Measurements from ENCODE around the gene LUC7L2. TPM values are rescaled to one million over a fixed set of nuclear protein-coding genes. Genes with fewer than 3 reads are reported as not detected.

LUC7L2 gene
- total and polyA plus RNA-seq, 9 of the 15 experiments (the other 6 are each of a cell fraction or from before 2014, with no cell fraction given) = 56.1 to 207 (median 141) TPM

GRCh38 chr7:139341058-139341775, 18.5 kb upstream of the LUC7L2 start, which contains the start of gene FMC1 (continued):
- TF ChIP-seq THAP12 (CRISPR knock-in tag; IDR thresholded peaks at IDR 0.05) (peak; percentile 77), HEY1 (CRISPR knock-in tag; IDR thresholded peaks at IDR 0.05; ENCODE audit: borderline replicate concordance) (no peak), ZBTB43 (CRISPR knock-in tag; IDR thresholded peaks at IDR 0.05) (peak; percentile 57; the same call in 1 of the 2 replicates), CREBBP (IDR thresholded peaks at IDR 0.05; ENCODE audit: low read depth, low read length) (no peak), CCAR2 (IDR thresholded peaks at IDR 0.05; ENCODE audit: low read depth, low read length) (no peak), ZNF778 (CRISPR knock-in tag; IDR thresholded peaks at IDR 0.05) (no peak), BDP1 (IDR thresholded peaks at IDR 0.05; ENCODE audit: insufficient read depth, insufficient read length) (no peak), COPS2 (conservative IDR thresholded peaks at IDR 0.05) (no peak), MYNN (IDR thresholded peaks at IDR 0.05) (peak; percentile 36), MYNN (CRISPR knock-in tag; IDR thresholded peaks at IDR 0.05) (no peak), CEBPG (CRISPR knock-in tag; IDR thresholded peaks at IDR 0.05) (no peak), CEBPG (tag; conservative IDR thresholded peaks at IDR 0.05 in 1 of 2, IDR thresholded peaks at IDR 0.05 in 1 of 2) (no peak), POLR2B (IDR thresholded peaks at IDR 0.05; ENCODE audit: low read depth, partially characterized antibody) (peak; percentile 95), ZNF384 (IDR thresholded peaks at IDR 0.05; ENCODE audit: low read depth, low read length) (peak; percentile 11; the same call in 1 of the 2 replicates), PRMT5 (CRISPR knock-in tag; IDR thresholded peaks at IDR 0.05) (peak; percentile 65; the same call in 1 of the 2 replicates), ETS2 (tag; IDR thresholded peaks at IDR 0.05; ENCODE audit: borderline replicate concordance, poor library complexity, severe bottlenecking) (peak; percentile 77), STAG1 (CRISPR knock-in tag; IDR thresholded peaks at IDR 0.05; ENCODE audit: borderline replicate concordance) (no peak), KDM4B (IDR thresholded peaks at IDR 0.05; ENCODE audit: borderline replicate concordance in 2 of 2, low read depth in 1 of 2) (no peak; a peak in 1 of 4 replicates), MED1 (CRISPR knock-in tag; IDR thresholded peaks at IDR 0.05; ENCODE audit: borderline replicate concordance) (no peak), ZNF644 (tag; IDR thresholded peaks at IDR 0.05; ENCODE audit: low read depth) (no peak; the same call in 1 of the 2 replicates), FUS (optimal IDR thresholded peaks at IDR 0.05; ENCODE audit: low read depth, low read length) (no peak), ZNF436 (CRISPR knock-in tag; IDR thresholded peaks at IDR 0.05) (no peak), PCBP1 (IDR thresholded peaks at IDR 0.05; ENCODE audit: low read depth, low read length, poor library complexity, severe bottlenecking) (no peak)
- TF ChIP-seq, protein P1, sequence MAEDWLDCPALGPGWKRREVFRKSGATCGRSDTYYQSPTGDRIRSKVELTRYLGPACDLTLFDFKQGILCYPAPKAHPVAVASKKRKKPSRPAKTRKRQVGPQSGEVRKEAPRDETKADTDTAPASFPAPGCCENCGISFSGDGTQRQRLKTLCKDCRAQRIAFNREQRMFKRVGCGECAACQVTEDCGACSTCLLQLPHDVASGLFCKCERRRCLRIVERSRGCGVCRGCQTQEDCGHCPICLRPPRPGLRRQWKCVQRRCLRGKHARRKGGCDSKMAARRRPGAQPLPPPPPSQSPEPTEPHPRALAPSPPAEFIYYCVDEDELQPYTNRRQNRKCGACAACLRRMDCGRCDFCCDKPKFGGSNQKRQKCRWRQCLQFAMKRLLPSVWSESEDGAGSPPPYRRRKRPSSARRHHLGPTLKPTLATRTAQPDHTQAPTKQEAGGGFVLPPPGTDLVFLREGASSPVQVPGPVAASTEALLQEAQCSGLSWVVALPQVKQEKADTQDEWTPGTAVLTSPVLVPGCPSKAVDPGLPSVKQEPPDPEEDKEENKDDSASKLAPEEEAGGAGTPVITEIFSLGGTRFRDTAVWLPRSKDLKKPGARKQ (CRISPR knock-in tag; IDR thresholded peaks at IDR 0.05) = no peak
